NCI-H2081 treated with DMSO at 0.1 percent for 48 hours (cell line): ENCODE measurements around the gene CAB39L.
"Not testable (repeated sequence)": the region's sequence is repeated elsewhere in the genome, so short reads cannot be mapped to it uniquely, and the experiment has no call there.

Source experiments
- DNase-seq: peaks from one replicate; lab custom pipeline; 2025; lab: John Stamatoyannopoulos, UW

CAB39L gene

GRCh38 chr13:49347650-49348385 lies 96.0 kb downstream of the CAB39L start:
- no peak for DNase-seq

DNA sequence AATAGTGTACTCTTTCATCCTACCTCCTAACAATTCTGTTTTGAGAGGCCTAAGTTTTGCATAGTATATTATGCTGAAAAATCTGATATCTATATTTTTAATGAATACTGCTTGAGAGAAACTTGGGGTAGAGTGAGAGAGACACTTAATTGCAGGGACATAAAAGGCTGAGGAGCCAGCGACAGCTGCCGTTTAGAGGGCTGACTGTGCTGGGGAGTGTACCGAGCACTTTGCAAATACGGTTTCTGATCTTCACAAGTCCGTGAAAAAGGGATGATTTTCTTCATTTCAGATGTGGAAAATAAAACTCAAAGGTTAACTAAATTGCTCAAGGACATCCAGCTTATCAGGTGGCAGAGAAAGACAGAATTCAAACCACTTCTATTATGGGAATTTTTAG lies 97.4 kb downstream of the CAB39L start:
- no peak for DNase-seq

GRCh38 chr13:49343731-49344130 lies 100.1 kb downstream of the CAB39L start:
- no peak for DNase-seq

DNA sequence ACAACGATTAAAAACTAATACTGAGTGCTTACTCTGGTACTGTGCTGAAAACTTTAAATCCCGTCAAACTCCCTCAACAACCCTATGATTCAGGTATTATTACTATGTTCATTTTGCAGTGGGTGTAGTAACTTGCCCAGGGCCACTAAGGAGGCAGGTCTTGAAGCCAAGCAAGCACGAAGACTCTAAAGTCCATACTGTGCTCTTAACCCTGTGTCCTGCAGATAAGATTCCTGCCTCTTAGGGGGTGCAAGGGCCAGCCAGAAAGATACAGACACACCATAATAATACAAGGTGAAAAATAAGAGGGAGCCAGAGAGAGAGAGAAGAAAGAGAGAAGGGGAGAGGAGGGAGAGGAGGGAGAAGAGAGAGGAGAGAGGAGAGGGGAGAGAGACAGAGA lies 100.6 kb downstream of the CAB39L start:
- DNase-seq, result no peak

DNA sequence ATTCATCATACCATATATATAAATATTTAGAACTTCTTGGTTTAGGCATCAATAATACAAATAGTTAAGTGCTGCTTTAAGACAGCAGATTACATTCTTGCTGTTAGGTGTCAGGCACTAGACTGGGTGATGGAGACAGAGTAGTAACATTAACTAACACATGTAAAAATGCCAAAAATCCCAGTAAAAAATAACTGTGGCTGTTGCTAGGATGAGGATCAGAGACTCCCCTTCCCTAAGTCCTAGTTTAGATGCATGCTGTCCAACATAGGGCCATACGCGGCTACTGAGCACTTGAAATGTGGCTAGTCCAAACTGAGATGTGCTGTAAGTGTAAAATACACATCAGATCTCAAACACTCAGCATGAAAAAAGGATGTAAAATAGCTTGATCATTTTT lies 101.4 kb downstream of the CAB39L start:
- no peak for DNase-seq

GRCh38 chr13:49341941-49342340 lies 101.9 kb downstream of the CAB39L start:
- no peak for DNase-seq

DNA sequence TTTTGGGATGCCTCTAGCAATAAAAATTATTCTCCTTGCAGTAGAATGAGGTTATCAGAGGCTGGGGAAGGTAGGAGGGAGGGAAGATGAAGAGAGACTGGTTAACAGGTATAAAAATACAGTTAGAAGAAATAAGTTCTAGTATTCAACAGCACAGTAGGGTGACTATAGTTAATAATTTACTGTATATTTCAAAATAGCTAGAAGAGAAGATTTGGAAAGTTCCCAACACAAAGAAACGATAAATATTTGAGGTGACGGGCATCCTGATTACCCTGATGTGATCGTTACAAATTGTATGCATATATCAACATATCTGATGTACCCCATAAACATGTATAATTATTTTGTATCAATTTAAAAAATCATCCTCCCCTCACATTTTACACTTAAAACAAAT lies 102.3 kb downstream of the CAB39L start:
- no peak for DNase-seq

GRCh38 chr13:49340161-49340560 lies 103.7 kb downstream of the CAB39L start:
- DNase-seq, result no peak

- no peak for DNase-seq
Observed at GRCh38 chr13:49336655-49337054, 107.2 kb downstream of the CAB39L start.

DNA sequence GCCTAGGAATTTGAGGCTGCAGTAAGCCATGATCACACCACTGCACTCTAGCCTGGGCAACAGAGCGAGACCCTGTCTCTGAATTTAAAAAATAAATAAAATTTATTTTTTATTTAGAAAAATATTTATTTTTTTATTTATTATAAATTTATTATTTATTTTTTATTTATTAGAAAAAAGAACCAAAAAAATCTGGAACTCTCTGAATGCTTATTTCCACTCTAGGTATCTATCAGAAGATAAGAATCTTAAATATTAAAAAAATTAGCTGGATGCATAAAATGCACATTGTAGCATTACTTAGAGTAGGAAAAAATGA lies 113.4 kb downstream of the CAB39L start:
- DNase-seq, result no peak

DNA sequence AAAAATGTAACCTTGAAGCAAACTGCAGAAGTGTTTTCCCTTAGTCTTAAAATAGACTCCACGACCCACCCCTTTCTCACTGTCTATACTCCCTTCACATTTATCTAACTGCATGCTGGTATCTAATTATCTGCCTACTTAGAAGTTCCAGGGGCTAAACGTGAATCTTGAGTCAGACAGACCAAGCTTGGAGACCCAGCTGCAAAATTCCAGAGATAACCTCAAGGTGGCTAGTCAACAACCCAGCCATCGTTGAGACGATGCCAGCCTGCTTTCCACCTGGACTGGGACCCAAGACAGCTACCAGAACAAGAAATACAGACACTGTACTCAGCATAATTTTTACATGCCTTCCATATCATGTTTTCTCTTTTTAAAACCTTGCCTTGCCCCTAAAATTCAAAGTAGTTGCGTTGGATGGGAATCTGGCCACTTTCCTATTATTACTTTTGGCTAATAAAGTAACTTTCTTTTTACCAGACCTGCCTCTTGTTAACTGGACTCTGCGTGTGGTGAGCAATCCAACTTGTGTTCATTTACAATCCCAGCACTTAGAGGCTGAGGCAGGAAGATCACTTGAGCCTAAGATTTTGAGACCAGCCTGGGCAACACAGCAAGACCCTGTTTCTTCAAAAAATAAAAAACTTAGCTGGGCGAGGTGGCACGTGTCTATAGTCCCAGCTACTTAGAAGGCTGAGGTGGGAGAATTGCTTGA lies 113.9 kb downstream of the CAB39L start:
- no peak for DNase-seq

GRCh38 chr13:49327145-49327544 lies 116.7 kb downstream of the CAB39L start:
- DNase-seq, result not testable (repeated sequence)

- no peak for DNase-seq
Observed at GRCh38 chr13:49326222-49326917, 117.5 kb downstream of the CAB39L start.

DNA sequence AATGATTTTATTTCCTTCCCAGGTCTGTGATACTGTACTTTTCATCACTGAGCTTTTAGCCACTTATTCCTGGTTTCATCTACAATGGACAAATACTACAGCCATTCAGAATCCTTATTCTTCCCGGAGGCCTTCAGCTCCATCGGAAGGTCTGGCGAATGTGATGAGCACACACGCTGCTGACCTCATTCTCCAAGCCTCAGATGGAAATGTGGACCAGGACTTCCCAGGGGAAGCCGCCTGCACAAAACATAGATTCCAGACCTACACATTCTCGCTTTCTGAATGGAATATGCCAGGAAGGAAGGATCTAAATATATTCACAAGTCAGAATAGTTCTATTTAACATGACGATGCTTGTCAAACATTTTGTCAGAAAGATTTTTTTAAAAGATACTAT lies 120.5 kb downstream of the CAB39L start:
- no peak for DNase-seq

DNA sequence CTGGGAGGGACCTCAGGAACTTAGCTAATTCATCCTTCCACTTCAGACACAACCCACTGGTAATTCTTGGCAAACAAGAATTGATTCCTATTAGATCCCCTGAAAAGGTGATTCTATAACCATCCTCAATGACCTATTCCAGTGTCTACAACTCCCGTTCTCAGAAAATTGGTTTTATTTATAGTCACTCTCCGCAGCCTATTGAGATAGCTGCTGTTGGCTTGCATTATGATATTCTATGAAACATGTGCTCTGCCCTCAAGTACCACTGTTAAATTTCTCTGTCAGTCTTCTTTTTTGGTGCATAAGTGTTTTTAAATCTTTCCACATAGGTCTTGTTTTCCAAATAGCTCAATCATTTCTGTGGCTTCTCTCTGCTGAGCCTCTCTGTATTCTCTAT lies 121.2 kb downstream of the CAB39L start:
- DNase-seq, result no peak

DNA sequence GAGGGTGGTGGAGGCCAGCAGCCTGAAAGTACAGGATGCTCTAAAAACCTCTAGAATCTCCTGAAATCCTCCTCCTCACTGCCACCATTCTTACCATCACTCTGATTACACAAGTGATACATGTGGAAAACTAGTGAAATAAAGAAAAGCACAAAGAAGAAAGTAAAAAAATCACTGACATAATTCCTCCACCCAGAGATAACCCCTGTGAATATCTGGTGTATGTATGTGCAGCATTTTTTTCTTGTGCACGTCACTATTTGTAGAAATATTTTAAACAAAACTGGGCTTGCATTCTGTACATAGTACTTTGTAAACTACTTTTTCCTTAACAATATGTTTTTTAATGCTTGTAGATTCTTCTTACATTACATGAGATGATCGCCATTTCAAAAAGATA lies 122.9 kb downstream of the CAB39L start:
- no peak for DNase-seq

GRCh38 chr13:49319951-49320350 lies 123.9 kb downstream of the CAB39L start:
- DNase-seq, result no peak

- no peak for DNase-seq
Observed at GRCh38 chr13:49319551-49319950, 124.3 kb downstream of the CAB39L start.

GRCh38 chr13:49315756-49316482 lies 127.9 kb downstream of the CAB39L start:
- no peak for DNase-seq

GRCh38 chr13:49315036-49315565 lies 128.8 kb downstream of the CAB39L start:
- DNase-seq, result no peak

DNA sequence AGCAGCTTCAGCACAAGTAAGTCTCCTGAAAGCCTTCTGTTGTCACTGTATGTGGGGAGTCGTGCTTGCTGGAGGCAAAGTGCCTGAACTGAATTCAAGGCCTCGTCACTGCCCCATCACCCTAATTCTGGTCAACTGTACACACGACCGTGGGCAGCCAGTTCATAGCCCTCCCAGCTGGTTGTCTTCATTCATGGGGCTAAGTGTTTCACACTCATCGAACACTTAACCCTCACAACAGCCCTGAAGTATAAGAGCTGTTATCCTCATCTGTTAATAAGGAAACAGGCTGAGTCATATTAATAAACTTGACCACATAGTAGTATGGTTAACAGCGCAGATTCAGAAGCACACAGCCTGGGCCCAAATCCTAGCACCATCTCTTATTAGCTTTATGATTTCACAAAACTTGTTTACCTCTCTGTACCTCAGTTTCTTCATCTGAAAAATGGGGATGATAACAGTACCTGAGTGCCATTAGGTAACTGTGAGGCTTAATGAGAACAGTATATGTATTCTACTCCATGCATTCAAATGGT lies 129.5 kb downstream of the CAB39L start:
- DNase-seq, result no peak

- DNase-seq, result no peak
Observed at GRCh38 chr13:49311816-49312215, 132.0 kb downstream of the CAB39L start.
